NCI-H1048 (cell line): ENCODE results near the gene LMBRD2.
"Not testable (repeated sequence)": the region's sequence is repeated elsewhere in the genome, so short reads cannot be mapped to it uniquely, and the experiment has no call there.

Experiments
- DNase-seq: peaks from one replicate; lab custom pipeline; 2025; lab: John Stamatoyannopoulos, UW

Gene LMBRD2

DNA sequence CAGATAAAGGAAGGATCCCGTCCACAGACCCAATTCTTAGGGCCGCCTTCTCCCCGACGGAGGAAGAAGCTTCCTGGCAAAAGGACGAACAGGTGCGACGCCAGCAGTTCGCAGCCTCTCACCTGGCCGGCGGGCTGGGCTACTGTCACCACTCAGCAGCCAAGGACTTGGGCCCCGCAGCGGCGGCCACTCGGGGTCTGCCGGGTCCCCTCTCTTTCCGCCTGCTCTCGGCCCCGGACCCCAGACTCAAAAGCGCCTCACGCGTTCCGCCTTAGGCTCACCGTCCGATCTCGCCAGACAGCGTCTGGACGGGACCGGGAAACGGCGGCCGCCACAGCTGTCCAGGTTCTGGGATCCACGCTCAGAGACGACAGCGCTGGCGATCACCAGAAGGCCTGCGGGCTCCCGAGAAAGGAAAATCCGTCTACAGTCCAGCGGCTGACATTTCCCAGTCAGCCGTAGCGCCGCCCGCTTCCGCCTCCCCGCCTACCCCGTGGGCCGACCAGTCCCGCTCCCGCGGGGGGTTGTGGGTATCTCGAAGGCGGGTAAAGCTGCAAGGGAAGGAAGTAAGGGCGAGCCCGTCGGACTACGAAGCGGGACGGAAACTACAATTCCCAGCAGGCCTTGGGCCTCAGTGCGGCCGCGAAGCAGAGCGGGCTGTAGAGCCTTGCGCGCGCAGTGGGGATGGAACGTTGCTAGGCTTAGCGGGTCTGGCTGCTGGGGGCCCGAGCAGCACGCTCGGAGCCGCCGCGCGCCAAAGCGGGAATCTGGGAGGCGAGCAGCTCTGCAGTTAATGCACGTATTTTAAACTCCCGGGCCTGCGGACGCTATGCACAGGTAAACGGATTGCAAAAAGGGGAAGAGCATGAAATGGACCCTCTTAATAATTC, at the start of gene LMBRD2, which contains the start of gene SKP2:
Gene LMBRD2 (minus strand): TSS at position 454 of the 890 bp plus-strand sequence. CDS start 8,538 bp downstream, outside the sequence.
Gene SKP2 (plus strand): TSS at position 678 of the 890 bp plus-strand sequence. CDS start 152 bp downstream, at position 830.
- peak; percentile 91 for DNase-seq

- no peak for DNase-seq
These were observed 48.8 kb upstream of the LMBRD2 start for GRCh38 chr5:36200513-36200912.

DNA sequence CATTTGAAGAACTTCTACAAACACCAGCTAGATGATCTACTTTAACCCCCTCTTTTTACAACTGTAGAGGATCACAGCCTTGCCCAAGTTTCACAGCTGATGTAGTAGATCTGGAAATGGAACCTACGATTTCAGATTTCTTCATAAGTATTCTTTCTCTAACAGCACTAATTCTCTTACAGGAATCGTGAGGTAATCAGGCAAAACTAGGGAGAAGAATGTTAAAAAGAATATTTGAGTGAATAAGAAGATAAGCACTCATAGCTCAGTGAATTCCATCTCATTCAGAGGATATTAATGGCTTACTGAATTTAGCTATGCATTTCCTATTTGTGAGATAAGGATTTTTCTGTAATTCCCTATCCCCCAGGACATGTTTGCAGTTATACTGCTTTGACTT, 47.9 kb upstream of the LMBRD2 start:
- no peak for DNase-seq

- not testable (repeated sequence) for DNase-seq
These were observed 47.1 kb upstream of the LMBRD2 start for GRCh38 chr5:36198783-36199182.

DNA sequence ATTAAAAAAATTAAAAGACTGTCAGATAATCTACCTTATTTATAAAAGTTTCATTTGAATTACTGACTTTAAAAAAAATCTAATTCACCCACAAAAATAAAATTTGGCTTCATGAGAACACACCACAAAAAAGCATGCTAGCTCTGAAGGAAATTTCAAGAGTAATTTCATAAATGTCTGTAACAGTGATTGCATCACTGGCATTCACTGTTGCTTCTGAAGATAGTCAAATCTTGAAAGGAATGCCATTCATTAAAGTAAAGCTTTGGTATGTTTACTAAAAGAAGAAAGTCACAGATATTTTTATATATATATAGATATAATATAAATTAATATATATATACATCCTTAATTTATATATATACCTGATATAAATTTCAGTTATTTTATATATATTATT, 46.6 kb upstream of the LMBRD2 start:
- DNase-seq, result no peak

- no peak for DNase-seq
These were observed 42.1 kb upstream of the LMBRD2 start for GRCh38 chr5:36193746-36194145.

DNA sequence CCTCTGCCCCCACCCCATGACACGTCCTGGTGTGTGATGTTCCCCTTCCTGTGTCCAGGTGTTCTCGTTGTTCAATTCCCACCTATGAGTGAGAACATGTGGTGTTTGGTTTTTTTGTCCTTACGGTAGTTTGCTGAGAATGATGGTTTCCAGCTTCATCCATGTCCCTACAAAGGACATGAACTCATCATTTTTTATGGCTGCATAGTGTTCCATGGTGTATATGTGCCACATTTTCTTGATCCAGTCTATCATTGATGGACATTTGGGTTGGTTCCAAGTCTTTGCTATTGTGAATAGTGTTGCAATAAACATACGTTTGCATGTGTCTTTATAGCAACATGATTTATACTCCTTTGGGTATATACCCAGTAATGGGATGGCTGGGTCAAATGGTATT, 32.7 kb upstream of the LMBRD2 start:
- DNase-seq, result not testable (repeated sequence)

GRCh38 chr5:36181774-36182173, 30.1 kb upstream of the LMBRD2 start:
- DNase-seq, result no peak

DNA sequence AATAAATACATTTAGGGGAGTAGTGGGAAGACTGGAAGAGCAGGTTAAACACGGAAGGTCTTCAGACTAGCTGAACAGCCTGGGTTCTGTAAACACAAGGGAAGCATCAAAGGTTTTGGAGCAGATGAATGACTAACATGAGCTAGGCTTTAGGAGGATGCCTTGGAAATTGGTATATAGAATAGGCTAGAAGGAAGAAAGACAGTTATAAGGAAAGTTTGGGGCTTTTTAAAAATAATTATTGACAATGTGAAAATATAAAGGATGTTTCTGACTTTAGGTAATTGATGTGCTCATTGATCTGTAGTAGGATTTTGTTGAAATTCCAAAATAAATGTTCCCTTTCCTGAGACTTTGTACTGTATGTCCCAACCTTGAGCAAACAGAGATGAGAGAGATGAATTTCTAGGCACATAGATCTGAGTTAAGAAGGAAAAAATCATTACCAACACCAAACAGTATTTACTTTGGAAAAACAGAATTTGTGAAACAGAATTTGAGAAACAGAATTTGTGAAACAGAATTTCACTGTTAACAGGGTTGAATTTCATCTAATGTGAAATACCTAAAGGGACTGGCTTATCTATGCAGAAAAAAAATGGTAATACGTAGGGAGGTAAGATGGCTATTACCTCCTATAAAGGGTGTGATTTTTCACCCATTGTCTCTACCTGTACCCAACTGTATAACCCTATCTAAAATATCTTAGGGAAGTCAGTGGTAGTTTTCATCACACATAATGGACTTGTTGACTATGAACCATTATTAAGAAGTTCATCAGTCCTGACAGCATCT, 29.1 kb upstream of the LMBRD2 start:
- DNase-seq, result no peak

- no peak for DNase-seq
These were observed 28.3 kb upstream of the LMBRD2 start for GRCh38 chr5:36179950-36180349.

GRCh38 chr5:36178524-36178890, 26.8 kb upstream of the LMBRD2 start:
- DNase-seq, result no peak

GRCh38 chr5:36177715-36178523, 26.2 kb upstream of the LMBRD2 start:
- DNase-seq, result no peak

- DNase-seq, result no peak
These were observed 25.5 kb upstream of the LMBRD2 start for GRCh38 chr5:36177154-36177553.

- no peak for DNase-seq
These were observed 23.4 kb upstream of the LMBRD2 start for GRCh38 chr5:36175043-36175442.

DNA sequence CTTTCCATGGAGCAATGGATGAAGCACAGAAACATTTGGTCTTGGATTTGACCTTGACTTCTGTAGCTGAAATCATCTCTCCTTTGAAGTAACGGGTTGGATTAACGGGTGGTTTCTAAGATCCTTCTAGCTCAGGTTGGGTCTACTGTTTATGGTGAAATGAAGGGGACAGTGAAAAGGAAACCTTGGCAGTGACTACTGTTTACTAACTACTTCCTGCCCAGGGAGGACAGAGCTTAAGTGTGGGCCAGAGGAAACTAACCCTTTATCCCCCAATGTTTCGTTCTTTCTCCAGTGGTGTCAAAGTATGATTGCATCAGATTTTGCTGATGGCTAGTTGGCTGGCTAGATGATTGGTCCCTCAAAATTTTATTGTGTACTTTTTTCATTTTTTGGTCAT, 22.4 kb upstream of the LMBRD2 start:
- DNase-seq, result no peak

DNA sequence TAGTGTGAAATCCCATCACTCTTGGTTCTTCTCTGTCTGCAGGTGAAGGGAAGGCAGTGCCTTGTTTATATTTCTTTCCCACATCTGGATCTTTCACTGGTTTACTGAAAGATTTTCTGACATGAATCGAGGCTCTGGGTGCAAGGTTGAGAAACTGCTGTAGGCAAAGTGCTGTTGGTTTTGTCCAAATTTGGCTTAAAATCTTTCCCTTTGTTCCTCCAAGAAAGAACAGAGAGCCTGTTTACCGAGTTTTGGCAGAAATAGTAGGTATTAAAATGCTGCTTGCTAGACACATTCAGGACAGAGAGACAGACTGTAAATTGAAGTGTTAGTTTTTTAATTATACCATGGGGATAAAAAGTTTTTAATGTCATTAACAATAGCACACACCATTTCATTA, 21.7 kb upstream of the LMBRD2 start:
- no peak for DNase-seq

DNA sequence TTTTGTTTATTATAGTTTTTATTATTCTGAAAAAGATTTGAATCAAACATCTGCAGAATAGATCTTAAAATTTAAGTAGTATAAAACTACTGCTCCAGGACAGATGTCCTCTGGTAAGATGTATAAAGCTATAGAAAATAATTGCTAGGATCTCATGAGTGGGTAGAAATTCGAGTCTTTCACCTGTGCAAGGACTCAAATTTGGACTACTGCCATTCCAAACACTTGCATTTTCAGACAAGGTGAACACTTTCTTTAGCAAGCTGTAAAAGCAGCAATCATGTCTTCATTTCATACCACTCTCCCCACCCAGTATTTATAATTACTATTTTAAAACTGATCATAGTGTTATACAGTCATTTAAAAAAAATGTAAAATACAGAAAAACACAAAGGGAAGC, 20.9 kb upstream of the LMBRD2 start:
- no peak for DNase-seq

GRCh38 chr5:36170832-36171424, 19.2 kb upstream of the LMBRD2 start:
- DNase-seq, result no peak

- DNase-seq, result no peak
These were observed 17.1 kb upstream of the LMBRD2 start for GRCh38 chr5:36168737-36169136.

DNA sequence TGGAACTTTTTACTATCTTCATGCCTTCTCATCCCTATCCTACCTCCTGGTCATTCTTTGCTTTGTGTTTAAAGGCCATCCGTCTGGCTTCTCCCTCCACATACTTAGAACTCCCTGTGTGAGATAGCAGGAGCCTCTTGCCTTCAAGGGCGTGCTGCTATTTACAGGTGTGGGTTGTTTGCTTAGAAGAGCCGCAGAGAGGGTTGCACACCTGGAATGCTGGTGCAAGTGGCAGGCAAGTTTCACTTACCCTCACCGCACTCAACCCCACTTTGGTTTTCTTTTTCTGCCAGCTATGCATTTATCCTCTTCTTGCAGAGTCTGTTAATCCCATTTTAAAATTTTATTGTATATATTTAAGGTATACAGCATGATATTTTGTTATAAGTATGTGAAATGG, 12.8 kb upstream of the LMBRD2 start:
- DNase-seq, result no peak

DNA sequence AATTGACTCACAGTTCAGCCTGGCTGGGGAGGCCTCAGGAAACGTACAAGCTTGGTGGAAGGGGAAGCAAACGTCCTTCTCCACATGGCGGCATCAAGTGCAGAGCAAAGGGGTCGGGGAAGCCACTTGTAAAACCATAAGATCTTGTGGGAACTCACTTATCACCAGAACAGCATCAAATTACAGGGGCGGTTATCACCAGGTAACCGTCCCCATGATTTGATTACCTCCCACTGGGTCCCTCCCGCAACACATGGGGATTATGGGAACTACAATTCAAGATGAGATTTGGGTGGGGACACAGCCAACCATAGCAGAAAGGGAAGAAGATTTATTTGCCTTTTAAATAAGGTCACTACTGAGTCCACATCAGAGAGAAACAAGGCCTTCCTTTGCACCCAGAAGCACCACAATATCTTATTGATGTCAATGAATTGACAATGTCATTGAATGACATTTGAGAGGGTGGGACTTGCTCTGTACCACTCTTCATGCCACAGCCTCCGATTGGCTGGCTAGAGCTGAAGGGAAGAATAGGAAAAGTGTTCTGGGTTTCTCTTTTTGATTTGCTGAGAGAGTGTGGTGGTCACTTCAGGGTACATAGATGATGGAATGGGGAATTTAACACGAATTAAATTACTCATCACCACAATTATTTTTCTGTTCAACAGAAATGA, 11.3 kb upstream of the LMBRD2 start:
- no peak for DNase-seq
